HG03378 (cell line): Measurements from ENCODE around the gene YTHDF1.
"Not testable (repeated sequence)": the region's sequence is repeated elsewhere in the genome, so short reads cannot be mapped to it uniquely, and the experiment has no call there.

Experiments used
- ATAC-seq: cut with Tn5 transposase; IDR thresholded peaks from one replicate; pipeline ENCODE4 v1.9.1; 2021; ENCODE audit warnings: mild to moderate bottlenecking, moderate library complexity; ENCODE audit not compliant: unreplicated experiment

YTHDF1 gene

DNA sequence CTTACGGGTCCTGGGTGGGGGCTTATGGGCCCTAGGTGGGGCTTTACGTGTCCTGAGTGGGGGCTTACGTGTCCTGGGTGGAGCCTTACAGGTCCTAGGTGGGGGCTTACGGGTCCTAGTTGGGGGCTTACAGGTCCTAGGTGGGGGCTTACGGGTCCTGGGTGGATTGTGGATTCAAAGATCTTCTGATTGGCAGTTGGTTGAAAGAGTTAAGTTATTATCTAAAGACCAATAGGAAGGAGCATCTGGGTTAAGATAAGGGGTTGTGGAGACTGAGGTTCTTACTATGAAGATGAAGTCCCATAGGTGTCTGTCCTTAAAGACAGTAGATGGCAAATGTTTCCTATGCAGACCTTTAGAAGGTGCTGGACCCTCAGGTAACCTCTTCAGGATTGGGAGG, 11.3 kb upstream of the YTHDF1 start:
- no peak for ATAC-seq

DNA sequence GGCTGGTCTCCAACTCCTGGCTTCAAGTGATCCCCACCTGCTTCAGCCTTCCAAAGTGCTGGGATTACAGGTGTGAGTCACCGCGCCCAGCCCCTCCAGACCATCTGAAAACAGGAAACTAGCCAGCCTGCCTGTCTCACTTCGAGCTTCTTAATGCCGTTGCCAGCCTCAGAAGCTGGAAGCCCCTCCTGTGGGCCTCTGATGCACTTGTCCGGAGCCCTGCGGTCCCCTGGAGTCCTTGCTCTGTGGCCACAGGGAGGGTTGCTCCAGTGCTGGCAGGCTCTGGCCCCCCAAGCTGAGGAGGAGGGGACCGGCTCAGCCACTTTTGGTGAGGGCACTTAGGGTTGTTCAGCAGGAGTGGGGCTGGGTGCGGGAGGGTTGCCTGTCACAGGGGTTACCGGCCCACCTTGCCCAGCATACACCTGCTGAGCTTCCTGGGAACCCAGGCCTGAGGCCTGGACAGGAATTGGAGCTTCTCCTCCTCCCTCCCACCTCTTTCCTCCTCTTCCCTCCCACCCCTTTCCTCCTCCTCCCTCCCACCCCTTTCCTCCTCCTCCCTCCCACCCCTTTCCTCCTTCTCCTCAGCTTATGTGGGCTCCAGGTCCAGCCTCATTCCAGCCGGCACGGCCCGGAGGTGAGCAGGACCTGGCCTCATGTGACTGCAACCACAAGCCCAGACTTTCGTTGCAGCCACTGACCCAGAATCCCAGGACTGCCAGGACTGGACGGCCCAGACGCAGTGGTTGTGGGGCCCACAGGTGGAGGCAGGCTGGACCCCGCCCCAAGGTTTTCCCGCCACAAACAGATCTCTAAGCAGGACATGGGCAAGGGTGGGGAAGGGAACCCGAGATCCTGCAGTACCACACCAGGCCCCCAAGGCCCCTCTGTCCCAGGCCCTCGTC, 10.4 kb upstream of the YTHDF1 start:
- ATAC-seq = no peak

DNA sequence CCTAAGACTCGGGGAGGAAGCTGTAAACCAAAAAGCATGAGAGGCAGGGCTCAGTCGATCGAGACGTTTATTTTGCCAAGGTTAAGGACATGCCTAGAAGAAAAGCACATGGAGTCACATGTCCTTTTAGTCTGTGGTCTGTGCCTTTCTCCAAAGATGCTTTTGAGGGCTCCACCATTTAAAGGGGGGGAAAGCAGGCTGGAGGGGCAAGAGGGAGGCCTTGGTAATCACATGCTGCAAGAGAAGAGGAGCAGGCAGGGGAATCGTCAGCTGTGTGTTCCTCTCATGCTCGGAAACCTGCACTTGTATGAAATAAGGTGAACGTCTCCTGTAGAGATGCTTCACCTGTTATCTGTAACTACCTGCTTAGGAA, 9.1 kb upstream of the YTHDF1 start:
- ATAC-seq = no peak

DNA sequence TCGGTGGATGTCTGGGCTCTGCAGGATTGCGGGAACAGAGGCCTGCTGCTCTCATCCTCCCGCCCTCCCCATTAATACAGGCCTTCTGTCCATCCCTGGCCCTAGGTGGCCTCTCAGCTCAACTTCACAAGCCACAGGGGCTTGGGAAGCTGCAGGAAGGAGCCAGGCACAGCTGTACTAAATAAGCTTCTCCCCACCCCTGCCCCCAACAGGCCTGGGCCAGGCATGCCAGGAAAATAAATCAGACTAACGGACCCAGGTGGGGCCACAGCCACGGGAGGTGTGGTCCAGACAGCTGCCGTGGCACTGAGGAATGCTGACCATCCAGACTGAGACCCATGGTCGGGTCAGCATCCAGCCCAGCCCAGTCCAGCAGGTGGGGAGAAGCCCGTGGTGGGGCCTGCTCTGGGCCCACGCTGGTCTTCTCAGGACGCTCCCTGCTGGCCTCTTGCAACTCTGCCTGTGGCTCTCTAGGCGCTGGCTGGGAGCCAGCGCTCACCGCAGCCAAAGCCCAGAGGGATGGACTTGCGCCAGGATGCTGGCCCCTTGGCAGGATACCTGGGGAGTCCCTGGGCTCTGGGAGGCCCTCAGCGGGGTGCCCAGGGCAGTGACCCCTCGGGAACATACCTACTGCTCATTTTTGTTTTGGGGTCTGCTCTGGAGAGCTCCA, 8.6 kb upstream of the YTHDF1 start:
- ATAC-seq = no peak

DNA sequence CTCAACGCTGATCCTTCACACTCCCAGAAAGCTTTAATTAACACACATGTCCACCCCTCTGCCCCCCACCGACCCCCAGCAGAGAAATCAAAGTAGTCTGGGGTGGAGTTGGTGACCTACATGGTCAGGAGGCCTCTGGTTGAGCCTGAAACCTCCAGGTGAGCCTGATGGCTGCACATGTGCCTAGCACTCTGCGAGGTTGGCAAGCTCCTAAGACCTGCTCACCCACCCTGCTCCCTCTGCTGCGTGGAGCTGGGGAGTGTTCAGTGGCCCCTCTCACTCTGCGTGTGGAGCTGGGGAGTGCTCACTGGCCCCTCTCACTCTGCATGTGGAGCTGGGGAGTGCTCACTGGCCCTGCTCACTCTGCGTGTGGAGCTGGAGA, 7.9 kb upstream of the YTHDF1 start:
- no peak for ATAC-seq

DNA sequence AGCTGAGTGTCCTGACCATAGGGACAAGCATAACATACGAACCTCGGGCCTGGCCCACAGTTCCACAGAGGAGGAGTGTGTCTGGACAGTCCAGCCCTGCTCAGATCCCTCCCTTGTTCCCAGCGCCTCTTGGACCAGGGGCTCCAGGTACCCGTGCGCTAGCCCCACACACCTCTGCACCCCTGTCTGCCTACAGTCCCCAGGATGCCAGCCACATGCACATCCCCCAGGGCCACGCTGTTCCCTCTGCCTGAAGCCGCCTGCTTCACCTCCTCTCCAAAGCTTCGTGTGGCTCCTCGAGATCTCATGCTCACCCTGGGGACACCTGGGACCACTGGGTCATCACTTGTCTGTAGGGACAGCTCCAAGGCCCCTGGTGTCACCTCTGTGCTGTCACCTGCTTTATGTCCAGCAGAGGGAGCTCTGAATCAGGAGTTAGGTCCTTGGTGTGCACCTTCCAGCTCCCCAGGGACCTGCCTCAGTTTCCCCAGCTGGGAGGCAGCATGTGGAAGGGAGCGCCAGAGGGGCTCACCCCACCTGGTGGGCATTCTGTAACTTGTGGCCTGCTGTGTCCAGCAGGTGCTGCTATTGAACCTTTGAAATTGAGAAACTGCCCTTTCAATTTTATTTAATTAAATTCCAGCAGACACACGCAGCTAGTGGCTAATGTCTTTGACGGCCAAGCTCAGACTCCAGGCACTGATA, 7.3 kb upstream of the YTHDF1 start:
- no peak for ATAC-seq

DNA sequence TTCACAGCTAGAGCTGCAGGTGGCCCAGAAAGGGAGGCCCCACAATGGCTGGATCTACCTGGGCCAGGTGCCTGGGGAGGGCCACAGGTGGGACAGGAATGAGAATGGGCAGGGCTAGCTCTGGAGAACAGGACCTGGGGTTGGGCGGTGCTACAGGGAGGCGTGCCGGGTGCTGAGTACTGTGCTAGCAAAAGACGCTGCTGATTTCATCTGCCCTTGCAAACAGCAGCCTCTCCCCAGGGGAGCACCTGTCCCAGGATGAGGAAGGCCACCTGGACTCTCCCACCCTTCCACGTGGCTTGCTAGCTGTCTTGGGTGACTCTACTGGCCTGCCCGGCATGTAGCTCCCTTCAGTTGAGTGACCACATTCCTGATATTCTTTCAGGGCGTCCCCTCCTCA, 6.6 kb upstream of the YTHDF1 start:
- ATAC-seq = no peak

DNA sequence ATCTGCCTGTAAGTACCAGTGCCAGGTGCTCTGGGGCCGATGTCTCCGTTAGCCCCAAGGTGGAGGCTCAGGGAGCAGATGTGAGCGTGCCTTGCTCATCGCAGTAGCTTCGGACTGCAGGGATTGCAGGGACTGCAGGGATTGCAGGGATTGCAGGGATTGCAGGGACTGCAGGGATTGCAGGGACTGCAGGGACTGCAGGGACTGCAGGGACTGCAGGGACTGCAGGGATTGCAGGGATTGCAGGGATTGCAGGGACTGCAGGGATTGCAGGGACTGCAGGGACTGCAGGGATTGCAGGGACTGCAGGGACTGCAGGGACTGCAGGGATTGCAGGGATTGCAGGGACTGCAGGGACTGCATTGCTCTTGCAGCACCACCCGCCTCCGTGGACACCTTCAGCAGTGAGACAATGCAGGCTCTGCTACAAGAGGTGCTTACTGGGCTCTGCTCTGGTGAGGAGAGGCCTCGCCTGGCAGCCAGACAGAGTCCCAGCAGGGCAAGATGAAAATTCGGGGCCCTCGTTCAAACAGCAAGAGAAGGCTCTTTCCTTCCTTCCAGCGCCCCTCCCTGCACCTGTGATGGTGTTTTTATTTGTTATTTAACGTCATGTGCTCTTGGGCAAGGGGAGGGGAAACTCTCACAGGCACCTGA, 5.6 kb upstream of the YTHDF1 start:
- ATAC-seq = not testable (repeated sequence)

DNA sequence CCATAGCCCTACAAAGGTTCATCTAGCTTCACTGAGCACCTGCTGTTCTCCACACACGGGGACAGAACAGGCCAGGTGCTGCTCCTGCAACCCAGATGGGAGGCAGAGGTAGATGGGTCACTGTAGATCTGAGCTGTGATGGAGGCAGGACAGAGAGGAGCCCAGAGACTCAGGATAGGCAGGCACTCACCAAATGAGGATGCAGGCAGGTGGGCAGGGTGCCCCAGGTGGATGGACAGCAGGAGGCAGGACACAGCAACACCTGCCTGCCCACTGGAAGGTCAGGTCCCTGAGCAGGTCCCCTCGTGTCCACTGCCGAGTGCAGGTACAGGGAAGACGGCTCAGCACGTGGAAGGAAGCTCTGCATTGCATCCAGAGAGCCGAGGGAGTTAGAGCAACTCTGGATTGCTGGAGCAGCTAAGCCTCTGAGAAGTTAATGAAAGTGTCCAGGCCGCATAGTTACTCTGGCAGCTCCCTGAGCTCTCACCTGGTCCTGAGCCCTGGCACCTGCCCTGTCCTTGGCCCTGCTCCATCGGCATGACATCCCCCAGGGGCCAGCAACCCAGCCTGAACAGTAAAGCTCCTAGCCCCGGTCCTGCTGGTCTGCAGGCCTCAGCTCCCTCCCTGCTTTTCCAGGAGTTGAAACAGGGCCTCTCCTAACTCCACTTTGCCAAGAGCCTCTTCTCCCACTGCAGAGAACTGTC, 4.9 kb upstream of the YTHDF1 start:
- ATAC-seq = no peak

DNA sequence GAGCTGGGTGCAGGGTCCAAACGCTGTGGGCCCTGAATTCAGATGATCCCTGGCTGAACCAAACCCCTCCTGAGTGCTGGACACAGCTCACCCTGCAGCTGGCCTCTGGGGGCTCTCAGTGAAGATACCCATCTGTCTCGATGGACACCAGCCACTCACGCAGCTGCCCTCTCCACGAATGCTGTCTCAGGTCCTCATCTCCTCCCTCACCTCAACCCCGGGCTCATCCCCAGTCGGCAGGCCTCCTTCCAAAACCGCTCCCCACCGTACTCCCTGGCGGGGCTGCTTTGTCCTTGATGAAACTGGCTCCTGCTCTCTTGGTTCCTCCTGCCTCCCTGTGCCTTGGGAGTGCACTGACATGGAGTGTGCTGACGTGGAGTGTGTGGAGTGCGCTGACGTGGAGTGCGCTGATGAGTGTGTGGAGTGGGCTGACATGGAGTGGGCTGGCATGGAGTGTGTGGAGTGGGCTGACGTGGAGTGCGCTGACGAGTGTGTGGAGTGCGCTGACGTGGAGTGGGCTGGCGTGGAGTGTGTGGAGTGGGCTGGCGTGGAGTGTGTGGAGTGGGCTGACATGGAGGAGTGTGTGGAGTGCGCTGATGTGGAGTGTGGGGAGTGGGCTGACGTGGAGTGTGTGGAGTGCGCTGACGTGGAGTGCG, 4.1 kb upstream of the YTHDF1 start:
- ATAC-seq = no peak

DNA sequence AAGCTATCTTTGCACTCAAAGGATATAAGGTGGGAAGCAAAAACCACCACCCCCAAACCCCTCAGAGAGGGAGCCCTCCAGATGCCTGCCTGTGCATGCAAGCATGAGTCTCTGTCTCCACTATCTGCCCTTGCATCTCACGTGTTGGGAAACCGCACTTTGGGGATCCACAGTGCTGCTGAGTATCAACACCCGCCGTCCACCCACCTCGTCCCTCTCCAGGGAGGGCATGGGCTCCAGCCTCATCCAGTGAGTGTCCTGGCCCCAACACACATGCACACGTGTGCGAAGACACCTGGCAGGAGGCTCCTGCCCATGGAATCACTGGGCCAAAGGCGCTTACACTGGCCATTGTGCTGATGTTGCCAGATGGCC, 3.5 kb upstream of the YTHDF1 start:
- ATAC-seq = no peak

DNA sequence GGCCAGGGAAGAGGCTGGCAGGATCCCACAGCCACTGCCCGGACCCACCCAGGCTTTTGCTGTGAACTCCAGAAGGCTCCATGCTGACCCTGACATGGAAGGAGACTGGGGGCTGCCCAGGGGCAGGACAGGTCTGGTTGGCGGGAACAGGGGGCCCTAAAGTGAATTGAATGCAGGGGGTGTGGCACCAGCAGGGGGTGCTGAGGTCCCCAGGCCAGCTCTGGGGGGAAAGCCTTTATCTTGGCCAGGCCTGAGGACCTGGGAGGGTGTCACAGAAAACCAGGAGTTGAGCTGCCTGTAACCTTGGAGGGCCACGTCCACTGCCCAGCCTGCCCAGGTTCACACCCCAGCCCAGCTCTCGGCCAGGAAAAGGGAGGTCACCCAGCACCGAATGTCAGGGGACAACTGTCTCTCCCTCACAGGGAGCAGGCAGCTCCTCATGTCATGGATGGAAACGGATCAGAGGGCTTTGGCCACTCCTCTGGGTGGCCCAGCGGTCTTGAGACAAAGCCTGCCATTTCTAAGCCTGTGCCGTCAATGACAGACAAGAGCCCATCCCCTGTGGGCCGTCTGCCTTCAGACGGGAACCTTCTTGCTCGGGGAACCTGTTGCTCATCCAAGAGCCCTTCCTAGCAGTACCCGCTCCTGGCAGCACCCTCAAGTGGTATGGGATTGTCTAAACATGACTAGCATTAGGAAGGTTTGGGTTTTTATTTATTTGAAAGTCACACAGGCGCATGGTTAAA, 2.9 kb upstream of the YTHDF1 start:
- no peak for ATAC-seq

DNA sequence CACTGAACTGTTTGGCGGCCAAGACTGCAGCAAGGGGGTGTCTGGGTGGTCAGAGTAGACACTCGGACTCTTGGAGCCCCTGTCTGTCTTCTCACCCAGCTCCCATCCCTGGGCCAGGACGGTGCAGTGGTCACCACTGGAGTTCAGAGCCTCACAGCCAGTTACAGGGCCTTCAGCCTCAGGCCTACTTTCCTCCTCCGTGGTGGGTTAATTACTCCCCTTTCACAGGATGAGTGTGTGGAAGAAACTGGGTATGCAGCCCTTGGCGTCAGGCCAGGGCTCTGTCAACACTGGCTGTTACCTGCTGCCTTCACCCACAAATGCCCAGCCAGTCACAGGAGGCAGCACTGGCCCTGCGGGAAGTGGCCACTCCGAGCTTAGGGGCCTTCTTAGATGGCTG, 1.8 kb upstream of the YTHDF1 start:
- no peak for ATAC-seq

DNA sequence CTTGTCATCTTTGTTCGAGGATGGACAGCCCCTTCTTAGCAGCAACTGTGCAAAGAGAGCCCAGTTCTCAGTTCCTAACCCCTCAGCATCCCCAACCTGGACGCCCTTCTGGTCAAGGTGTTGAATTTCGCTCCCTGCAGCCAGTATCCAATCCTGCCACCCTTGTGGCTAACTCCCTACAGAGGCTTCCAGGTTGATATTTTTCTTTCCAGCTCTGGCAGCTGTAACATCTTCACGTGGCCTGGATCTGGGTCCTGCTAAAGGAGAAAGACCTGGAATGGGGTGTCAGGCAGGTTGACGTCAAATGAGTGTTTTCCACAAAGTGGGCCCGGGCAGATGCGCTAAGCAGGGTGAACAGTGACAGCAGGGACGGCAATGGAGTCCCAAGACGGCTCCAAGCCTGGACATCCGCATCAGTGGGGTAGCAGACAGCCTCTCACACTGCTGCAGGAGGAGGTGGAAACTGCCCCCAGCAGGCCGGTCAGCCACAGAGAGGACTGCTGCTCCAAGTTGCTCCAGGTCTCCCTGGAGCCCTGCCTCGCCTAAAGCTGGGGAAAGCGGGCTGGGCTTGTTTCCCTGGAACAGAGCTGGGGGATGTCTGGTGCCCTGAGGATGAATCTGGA, 1.0 kb upstream of the YTHDF1 start:
- ATAC-seq = no peak

DNA sequence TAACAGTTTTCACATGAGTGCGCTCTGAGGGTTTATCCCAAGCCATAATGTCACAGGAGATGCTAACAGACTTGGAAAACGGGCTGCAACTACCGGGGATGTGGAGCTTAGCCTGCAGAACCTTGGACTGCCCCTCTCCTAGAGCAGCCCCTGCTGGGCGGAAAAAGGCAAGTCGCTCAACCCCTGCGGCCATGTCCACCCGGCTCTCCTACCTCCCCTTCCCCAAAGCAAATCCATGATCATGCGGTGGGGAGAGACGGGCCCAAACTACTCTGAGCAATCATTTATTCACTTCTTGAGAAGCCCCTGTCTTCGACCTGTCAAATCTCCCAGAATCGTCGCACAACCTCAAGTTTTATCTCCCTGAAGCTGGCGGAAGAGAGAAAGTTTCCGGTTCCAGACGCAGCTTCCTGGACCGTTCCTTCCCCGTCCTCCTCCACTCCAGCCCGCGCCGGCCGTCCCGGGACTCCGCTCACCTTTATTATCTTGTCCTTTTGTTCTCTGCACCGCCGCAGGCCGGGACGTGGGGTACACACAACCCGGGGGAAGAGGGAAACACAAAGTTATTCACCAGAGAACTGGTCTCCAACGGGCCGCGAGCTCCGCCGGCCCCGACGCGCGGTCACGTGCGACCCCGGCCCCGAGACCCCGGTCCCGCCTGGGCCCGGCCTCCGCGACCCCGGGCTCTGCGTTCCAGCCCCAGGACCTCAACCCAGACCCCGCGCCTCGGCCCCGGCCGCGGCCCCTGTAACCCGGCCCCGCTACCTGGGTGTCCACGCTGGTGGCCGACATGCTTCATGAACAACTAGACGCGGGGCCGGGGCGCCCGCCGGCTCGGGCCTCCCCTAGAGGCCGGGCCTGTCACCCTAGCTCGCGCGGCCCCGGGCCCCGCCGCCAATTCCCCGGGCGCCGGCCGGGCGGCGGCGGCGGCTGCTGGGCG, 560 bp downstream of the YTHDF1 start:
- peak; percentile 4 for ATAC-seq

DNA sequence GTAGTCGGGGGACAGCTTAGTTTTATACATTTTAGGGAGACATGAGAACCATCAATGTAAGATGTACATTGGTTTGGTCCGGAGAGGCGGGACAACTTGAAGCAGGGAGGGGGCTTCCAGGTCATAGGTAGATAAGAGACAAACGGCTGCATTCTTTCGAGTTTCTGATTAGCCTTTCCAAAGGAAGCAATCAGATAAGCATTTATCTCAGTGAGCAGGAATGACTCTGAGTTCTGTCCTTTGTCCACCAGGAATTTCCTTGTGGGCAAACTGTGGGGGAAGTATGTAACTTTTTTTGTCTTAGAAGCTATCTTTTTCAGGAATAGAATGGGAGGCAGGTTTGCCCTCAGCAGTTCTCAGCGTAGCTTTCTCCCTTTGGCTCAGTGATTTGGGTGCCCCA, 1.4 kb downstream of the YTHDF1 start:
- no peak for ATAC-seq

DNA sequence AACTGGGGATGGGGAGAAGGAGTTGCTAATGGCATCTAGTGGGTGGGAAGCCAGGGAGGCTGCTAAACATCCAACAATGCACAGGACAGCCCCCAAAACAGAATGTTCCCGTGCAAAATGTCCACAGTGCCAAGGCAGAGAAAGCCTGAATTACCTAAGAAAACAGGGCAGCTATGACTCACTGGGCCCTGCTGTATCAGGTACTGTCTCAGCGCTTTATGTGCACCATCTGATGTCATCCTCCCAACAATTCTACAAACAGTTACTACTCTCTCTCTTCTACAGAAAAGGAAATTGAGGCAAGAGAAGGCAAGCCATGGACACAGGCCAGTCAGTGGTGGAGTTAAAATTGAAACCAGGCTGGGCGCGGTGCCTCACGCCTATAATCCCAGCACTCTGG, 3.1 kb downstream of the YTHDF1 start:
- no peak for ATAC-seq

DNA sequence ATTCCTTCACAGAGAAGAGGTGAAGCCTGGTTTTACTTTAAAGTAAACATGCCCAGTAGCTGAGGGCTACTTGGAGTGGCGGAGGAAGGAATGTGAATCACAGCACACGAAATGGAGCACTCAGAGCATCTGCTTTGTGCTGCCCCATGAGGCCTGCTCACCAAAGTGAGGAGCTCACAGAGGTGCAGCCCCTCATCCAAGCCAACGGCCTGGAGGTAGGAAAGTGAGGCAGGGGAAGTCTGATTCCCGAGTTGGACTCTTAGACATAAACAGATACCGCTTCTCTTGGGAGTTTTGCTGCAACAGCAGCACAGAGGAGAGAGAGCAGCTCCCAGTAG, 3.6 kb downstream of the YTHDF1 start:
- ATAC-seq = no peak
